HepG2 (cell line): Measurements from ENCODE around the gene FAM83G. TPM values are rescaled to one million over a fixed set of nuclear protein-coding genes. Genes with fewer than 3 reads are reported as not detected.

ENCODE experiments used
- KDM3A ChIP-seq: IDR thresholded peaks from 2 replicates; pipeline ENCODE4 v1.6.1; 2018; ENCODE audit warnings: low read depth, missing compliant biosample characterization
- KMT2A ChIP-seq: sonication (generic); formaldehyde crosslinking; IDR thresholded peaks from 2 replicates; pipeline ENCODE4 v1.4.0; 2020; ENCODE audit warnings: missing genetic modification reagents
- MAFG ChIP-seq: sonication (generic); formaldehyde crosslinking; IDR thresholded peaks from 2 replicates; pipeline ENCODE4 v1.5.1; 2020; ENCODE audit warnings: mild to moderate bottlenecking, missing genetic modification reagents
- NCOA1 ChIP-seq: sonication (generic); formaldehyde crosslinking; IDR thresholded peaks from 2 replicates; pipeline ENCODE4 v1.9.0; 2021; ENCODE audit warnings: missing genetic modification reagents
- NFRKB ChIP-seq: fragments of 450-650 bp; IDR thresholded peaks from 2 replicates; pipeline ENCODE4 v1.6.1; 2017
- SALL1 ChIP-seq: sonication (generic); formaldehyde crosslinking; IDR thresholded peaks from 2 replicates; pipeline ENCODE4 v1.8.0; 2022; ENCODE audit warnings: mild to moderate bottlenecking, missing genetic modification reagents
- SP5 ChIP-seq: IDR thresholded peaks from 2 replicates; pipeline ENCODE4 v1.6.1; 2016; ENCODE audit warnings: low read depth, borderline replicate concordance
- SPEN ChIP-seq: sonication (generic); formaldehyde crosslinking; IDR thresholded peaks from 2 replicates; pipeline ENCODE4 v1.5.1; 2020; ENCODE audit warnings: low read depth, mild to moderate bottlenecking, missing genetic modification reagents
- STAG1 ChIP-seq: sonication (generic); formaldehyde crosslinking; IDR thresholded peaks from 2 replicates; pipeline ENCODE4 v1.4.0; 2020; ENCODE audit warnings: missing genetic modification reagents
- TFDP2 ChIP-seq: sonication (generic); formaldehyde crosslinking; IDR thresholded peaks from 2 replicates; pipeline ENCODE4 v1.4.0; 2020; ENCODE audit warnings: missing genetic modification reagents
- THAP11 ChIP-seq: IDR thresholded peaks from 2 replicates; pipeline ENCODE4 v1.6.1; 2016; ENCODE audit warnings: missing biosample characterization, missing genetic modification reagents
- ZBTB7A ChIP-seq: sonication (generic); formaldehyde crosslinking; IDR thresholded peaks from 2 replicates; pipeline ENCODE4 v1.8.0; 2022; ENCODE audit warnings: mild to moderate bottlenecking, missing genetic modification reagents
- ZNF136 ChIP-seq: sonication (generic); formaldehyde crosslinking; IDR thresholded peaks from 2 replicates; pipeline ENCODE4 v1.8.1; 2022; ENCODE audit warnings: low read depth, mild to moderate bottlenecking, moderate library complexity, missing genetic modification reagents
- ZNF24 ChIP-seq: fragments of 450-650 bp; IDR thresholded peaks from 2 replicates; pipeline ENCODE4 v1.6.1; 2017; ENCODE audit warnings: antibody characterized with exemption, mild to moderate bottlenecking
- ZNF263 ChIP-seq: sonication (generic); formaldehyde crosslinking; IDR thresholded peaks from 2 replicates; pipeline ENCODE4 v1.4.0; 2020; ENCODE audit warnings: missing genetic modification reagents
- ZNF430 ChIP-seq: sonication (generic); formaldehyde crosslinking; IDR thresholded peaks from 2 replicates; pipeline ENCODE4 v1.9.0; 2021; ENCODE audit warnings: mild to moderate bottlenecking, missing genetic modification reagents
- ZNF547 ChIP-seq: sonication (generic); formaldehyde crosslinking; IDR thresholded peaks from 2 replicates; pipeline ENCODE4 v1.5.1; 2020; ENCODE audit warnings: mild to moderate bottlenecking, missing genetic modification reagents
- ZNF687 ChIP-seq: sonication (generic); formaldehyde crosslinking; IDR thresholded peaks from 2 replicates; pipeline ENCODE4 v1.5.1; 2020; ENCODE audit warnings: mild to moderate bottlenecking, missing genetic modification reagents, moderate library complexity
- ZNF841 ChIP-seq: sonication (generic); formaldehyde crosslinking; IDR thresholded peaks from 2 replicates; pipeline ENCODE4 v1.8.1; 2023; ENCODE audit warnings: missing genetic modification reagents, borderline replicate concordance
- polyA plus RNA-seq, 8 experiments: library from polyadenylated mRNA; depleted of rRNA in 3 of 8; stranded (reverse) in 7 of 8; unstranded in 1 of 8; fragments of >200 nt; fragmentation: Illumina TruSeq in 4 of 8; extraction: Trizol in 4 of 8; gene quantifications; 2 replicates each; pipeline versions ENCODE4 v1.2.1 to v1.2.3, GENCODE V29; 2011 to 2016; ENCODE audit warnings: low read depth in 4 of 8, missing spikeins in 1 of 8, mixed read lengths in 1 of 8; ENCODE audit not compliant: insufficient read depth in 1 of 8
- total RNA-seq, 5 experiments: library from RNA; depleted of rRNA; stranded (reverse); fragments of >200 nt; fragmentation: Illumina TruSeq; extraction: Trizol; gene quantifications; 2 replicates each; pipeline ENCODE4 v1.2.3, GENCODE V29; 2016; ENCODE audit warnings: low read depth in 1 of 5
- TF ChIP-seq, protein P1 (sequence below): sonication (generic); formaldehyde crosslinking; IDR thresholded peaks from 2 replicates; pipeline ENCODE4 v1.8.1; 2023; ENCODE audit warnings: mild to moderate bottlenecking, moderate library complexity, missing genetic modification reagents
- TF ChIP-seq, protein P2 (sequence below): sonication (generic); formaldehyde crosslinking; IDR thresholded peaks from 2 replicates; pipeline ENCODE4 v1.5.0; 2020; ENCODE audit warnings: mild to moderate bottlenecking, missing genetic modification reagents

The FAM83G gene
- total and polyA plus RNA-seq, 2 of the 13 experiments (the other 11 are each of a cell fraction or from before 2014, with no cell fraction given): 13.7 to 18.6 TPM

DNA sequence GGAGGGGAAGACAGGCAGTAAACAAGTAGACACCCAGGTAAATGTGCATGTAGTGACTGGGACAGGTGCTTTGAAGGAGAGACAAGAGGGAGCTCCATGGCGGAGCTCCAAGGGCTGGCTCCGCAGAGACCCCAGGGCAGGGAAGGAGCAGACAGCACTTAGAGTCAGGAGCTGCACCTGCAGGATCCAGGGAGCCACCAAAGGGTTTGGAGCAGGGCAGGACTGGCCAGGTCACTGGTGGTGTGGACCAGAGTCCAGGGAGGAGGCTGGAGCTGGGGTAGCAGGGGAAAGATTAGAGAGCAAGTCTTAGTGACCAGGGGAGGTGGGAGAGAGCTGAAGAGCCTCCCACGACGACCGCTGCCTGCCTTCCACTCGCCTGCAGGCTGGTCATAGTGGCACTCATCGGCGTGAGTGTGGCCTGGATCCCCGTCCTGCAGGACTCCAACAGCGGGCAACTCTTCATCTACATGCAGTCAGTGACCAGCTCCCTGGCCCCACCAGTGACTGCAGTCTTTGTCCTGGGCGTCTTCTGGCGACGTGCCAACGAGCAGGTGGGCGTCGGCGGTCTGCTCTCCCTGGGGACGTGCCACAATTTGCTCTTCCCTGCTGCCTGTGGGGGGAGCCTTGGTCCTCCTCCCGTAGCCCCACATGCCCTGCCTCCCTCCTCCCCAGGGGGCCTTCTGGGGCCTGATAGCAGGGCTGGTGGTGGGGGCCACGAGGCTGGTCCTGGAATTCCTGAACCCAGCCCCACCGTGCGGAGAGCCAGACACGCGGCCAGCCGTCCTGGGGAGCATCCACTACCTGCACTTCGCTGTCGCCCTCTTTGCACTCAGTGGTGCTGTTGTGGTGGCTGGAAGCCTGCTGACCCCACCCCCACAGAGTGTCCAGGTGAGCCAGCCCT, 14.7 kb upstream of the FAM83G start (continued):
- no peak for TF ChIP-seq STAG1 (CRISPR knock-in tag)
- TF ChIP-seq KMT2A (CRISPR knock-in tag): no peak
- no peak for TF ChIP-seq SP5 (CRISPR knock-in tag)
- no peak for TF ChIP-seq NCOA1 (CRISPR knock-in tag)
- no peak for TF ChIP-seq KDM3A (CRISPR knock-in tag)
- 0 out of 2 replicates have a peak, but pooled peaks have one; percentile 15 for TF ChIP-seq ZBTB7A
- TF ChIP-seq ZNF136 (CRISPR knock-in tag): no peak
- TF ChIP-seq, protein P1, sequence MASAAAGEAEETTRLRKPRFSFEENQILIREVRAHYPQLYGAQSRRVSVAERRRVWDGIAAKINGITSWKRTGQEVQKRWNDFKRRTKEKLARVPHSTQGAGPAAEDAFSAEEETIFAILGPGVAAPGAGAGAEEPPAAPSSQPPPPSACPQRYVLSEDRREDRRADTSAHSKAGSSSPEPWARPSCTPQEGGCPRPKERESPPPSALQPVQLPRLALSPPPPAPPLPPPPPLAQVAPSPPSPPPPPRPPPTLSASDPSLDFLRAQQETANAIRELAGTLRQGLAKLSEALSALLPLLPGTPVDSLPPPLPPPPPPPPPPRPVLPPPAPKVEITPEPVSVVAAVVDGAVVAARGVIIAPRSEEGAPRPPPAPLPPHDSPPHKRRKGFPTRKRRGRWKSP (CRISPR knock-in tag): no peak
- no peak for TF ChIP-seq ZNF841 (CRISPR knock-in tag)
- no peak for TF ChIP-seq MAFG (CRISPR knock-in tag)
- no peak for TF ChIP-seq ZNF430 (CRISPR knock-in tag)
- peak; percentile 56 for TF ChIP-seq ZNF687
- no peak for TF ChIP-seq NFRKB
- no peak for TF ChIP-seq ZNF24
- TF ChIP-seq THAP11: no peak
- peak; percentile 63; the same call in 1 of the 2 replicates for TF ChIP-seq ZNF263
- peak; percentile 26; the same call in 1 of the 2 replicates for TF ChIP-seq SALL1 (CRISPR knock-in tag)
- TF ChIP-seq SPEN (CRISPR knock-in tag): 0 out of 2 replicates have a peak, but pooled peaks have one; percentile 6
- TF ChIP-seq TFDP2 (CRISPR knock-in tag): no peak
- TF ChIP-seq, protein P2, sequence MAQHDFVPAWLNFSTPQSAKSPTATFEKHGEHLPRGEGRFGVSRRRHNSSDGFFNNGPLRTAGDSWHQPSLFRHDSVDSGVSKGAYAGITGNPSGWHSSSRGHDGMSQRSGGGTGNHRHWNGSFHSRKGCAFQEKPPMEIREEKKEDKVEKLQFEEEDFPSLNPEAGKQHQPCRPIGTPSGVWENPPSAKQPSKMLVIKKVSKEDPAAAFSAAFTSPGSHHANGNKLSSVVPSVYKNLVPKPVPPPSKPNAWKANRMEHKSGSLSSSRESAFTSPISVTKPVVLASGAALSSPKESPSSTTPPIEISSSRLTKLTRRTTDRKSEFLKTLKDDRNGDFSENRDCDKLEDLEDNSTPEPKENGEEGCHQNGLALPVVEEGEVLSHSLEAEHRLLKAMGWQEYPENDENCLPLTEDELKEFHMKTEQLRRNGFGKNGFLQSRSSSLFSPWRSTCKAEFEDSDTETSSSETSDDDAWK (CRISPR knock-in tag): no peak
- TF ChIP-seq ZNF547 (CRISPR knock-in tag): 0 out of 2 replicates have a peak, but pooled peaks have one; percentile 37
